Activated naive CD8-positive, alpha-beta T cell treated with anti-CD3 and anti-CD28 coated beads, Interleukin-2, amount 10 ng/mL, durations not matched to agents 7 days and 5 days (primary cell): ENCODE measurements around the gene XRN2. TPM values are rescaled to one million over a fixed set of nuclear protein-coding genes. Genes with fewer than 3 reads are reported as not detected.
"Not testable (repeated sequence)": the region's sequence is repeated elsewhere in the genome, so short reads cannot be mapped to it uniquely, and the experiment has no call there.

Experiments used
- ATAC-seq: fragments of 150-1000 bp; cut with Tn5 transposase; one replicate; pipeline ENCODE4 v1.10.0; 2021; ENCODE audit warnings: low read depth, moderate library complexity
- POLR2A ChIA-PET: fragments of 350-600 bp; sonication (Branson Sonifier 250); formaldehyde crosslinking; loops from one replicate; lab custom pipeline; 2021; ENCODE audit warnings: antibody characterized with exemption; lab: Charles Lee
- DNase-seq: peaks from one replicate; pipeline ENCODE4 v3.0.0; 2021
- H3K27ac Mint-ChIP-seq: one replicate; pipeline ENCODE4 v1.8.0; 2022; ENCODE audit warnings: mild to moderate bottlenecking, mixed read lengths
- H3K27me3 Mint-ChIP-seq: one replicate; pipeline ENCODE4 v1.8.0; 2022; ENCODE audit warnings: mild to moderate bottlenecking, moderate library complexity, mixed read lengths
- H3K36me3 Mint-ChIP-seq: one replicate; pipeline ENCODE4 v1.8.0; 2021; ENCODE audit warnings: mild to moderate bottlenecking, mixed read lengths
- H3K4me1 Mint-ChIP-seq: one replicate; pipeline ENCODE4 v1.8.0; 2021; ENCODE audit warnings: mixed read lengths
- H3K4me3 Mint-ChIP-seq: one replicate; pipeline ENCODE4 v1.8.0; 2022; ENCODE audit warnings: mild to moderate bottlenecking, moderate library complexity, mixed read lengths
- H3K9me3 Mint-ChIP-seq: one replicate; pipeline ENCODE4 v1.8.0; 2021; ENCODE audit warnings: mixed read lengths
- total RNA-seq, 2 experiments: library from RNA; stranded (reverse); gene quantifications; one replicate each; pipeline ENCODE4 v1.2.3, GENCODE V29; 2021

XRN2 gene
- total RNA-seq, 2 experiments from 2014 or later: 51.5 to 53.7 TPM

DNA sequence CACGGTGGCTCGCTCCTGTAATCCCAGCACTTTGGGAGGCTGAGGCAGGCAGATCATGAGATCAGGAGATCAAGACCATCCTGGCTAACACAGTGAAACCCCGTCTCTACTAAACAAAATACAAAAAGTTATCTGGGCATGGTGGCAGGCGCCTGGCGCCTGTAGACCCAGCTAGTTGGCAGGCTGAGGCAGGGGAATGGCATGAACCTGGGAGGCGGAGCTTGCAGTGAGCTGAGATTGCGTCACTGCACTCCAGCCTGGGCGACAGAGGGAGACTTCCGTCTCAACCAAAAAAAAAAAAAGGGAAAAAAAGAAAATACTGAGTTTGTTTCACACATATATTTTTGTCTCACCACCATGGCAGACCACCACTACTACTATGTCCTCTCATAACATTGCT, 63.1 kb downstream of the XRN2 start:
- H3K4me1 Mint-ChIP-seq, POLR2A ChIA-PET, H3K27ac Mint-ChIP-seq, H3K4me3 Mint-ChIP-seq, DNase-seq, H3K9me3 Mint-ChIP-seq, ATAC-seq, H3K27me3 Mint-ChIP-seq: not testable (repeated sequence)
- H3K36me3 Mint-ChIP-seq: peaks cover 24% of the 10 kb centered on the region

DNA sequence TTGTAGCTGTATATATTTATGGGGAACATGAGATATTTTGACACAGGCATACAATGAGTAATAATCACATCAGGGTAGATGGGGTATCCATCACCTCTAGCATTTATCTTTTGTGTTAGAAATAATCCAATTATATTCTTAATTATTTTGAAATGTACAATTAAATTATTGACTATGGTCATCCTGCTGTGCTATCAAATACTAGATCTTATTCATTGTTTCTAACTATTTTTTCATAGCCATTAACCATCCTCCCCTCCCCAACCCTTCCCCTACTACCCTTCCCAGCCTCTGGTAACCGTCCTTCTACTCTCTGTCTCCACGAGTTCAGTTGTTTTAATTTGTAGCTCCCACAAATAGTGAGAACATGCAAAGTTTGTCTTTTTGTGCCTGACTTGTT, 65.7 kb downstream of the XRN2 start:
- Mint-ChIP-seq H3K4me3 (no peak overlapping the region), H3K4me1 (peaks cover 3% of the 10 kb centered on the region), H3K27ac (no peak overlapping the region), H3K36me3 (peaks cover 24% of the 10 kb centered on the region), H3K9me3 (no peaks in the 10 kb centered on the region), H3K27me3 (no peaks in the 10 kb centered on the region)
- no peak for DNase-seq
- POLR2A ChIA-PET: no interaction called here
- no peak for ATAC-seq

DNA sequence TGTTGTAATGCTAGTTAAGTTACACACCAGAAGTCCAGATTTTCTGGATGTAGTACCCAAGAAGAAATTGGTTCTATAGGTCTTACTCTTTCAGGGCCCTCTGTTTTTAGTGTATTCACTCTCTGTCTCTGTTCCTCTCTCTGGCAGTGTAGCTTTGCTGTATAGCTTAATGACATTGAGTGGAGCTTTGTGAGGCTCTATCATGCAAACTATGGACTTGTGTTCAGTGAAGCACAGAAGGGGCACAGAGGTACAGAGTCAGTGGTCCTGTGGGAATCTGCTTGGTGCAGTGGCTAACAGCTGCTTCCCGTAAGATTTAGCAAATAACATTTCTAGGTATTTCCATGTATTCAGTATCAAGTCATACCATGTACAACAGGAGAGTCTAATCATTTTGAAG, 68.1 kb downstream of the XRN2 start:
- POLR2A ChIA-PET: no interaction called here
- H3K4me1 Mint-ChIP-seq: peaks cover 3% of the 10 kb centered on the region
- H3K27ac Mint-ChIP-seq: no peak overlapping the region
- ATAC-seq: no peak
- H3K36me3 Mint-ChIP-seq: peaks cover 25% of the 10 kb centered on the region
- DNase-seq: no peak
- no peaks in the 10 kb centered on the region for H3K9me3 Mint-ChIP-seq
- H3K4me3 Mint-ChIP-seq: no peak overlapping the region
- no peaks in the 10 kb centered on the region for H3K27me3 Mint-ChIP-seq

GRCh38 chr20:21372016-21372415, 68.9 kb downstream of the XRN2 start:
- ATAC-seq: no peak
- H3K27ac Mint-ChIP-seq: no peak overlapping the region
- POLR2A ChIA-PET: no interaction called here
- H3K4me1 Mint-ChIP-seq: peaks cover 3% of the 10 kb centered on the region
- no peaks in the 10 kb centered on the region for H3K9me3 Mint-ChIP-seq
- H3K27me3 Mint-ChIP-seq: no peaks in the 10 kb centered on the region
- H3K36me3 Mint-ChIP-seq: peaks cover 18% of the 10 kb centered on the region
- DNase-seq: no peak
- H3K4me3 Mint-ChIP-seq: no peak overlapping the region

GRCh38 chr20:21373436-21373835, 70.3 kb downstream of the XRN2 start:
- Mint-ChIP-seq H3K4me3 (no peak overlapping the region), H3K27me3 (no peaks in the 10 kb centered on the region), H3K36me3 (peaks cover 16% of the 10 kb centered on the region), H3K4me1 (peaks cover 3% of the 10 kb centered on the region), H3K27ac (no peak overlapping the region), H3K9me3 (no peaks in the 10 kb centered on the region)
- ATAC-seq (no peak), DNase-seq (no peak)
- POLR2A ChIA-PET: no interaction called here

- DNase-seq (no peak), ATAC-seq (no peak)
- no peaks in the 10 kb centered on the region for H3K27me3 Mint-ChIP-seq
- peaks cover 5% of the 10 kb centered on the region for H3K4me1 Mint-ChIP-seq
- no peak overlapping the region for H3K27ac Mint-ChIP-seq
- H3K9me3 Mint-ChIP-seq: no peaks in the 10 kb centered on the region
- POLR2A ChIA-PET: no interaction called here
- no peak overlapping the region for H3K4me3 Mint-ChIP-seq
- peaks cover 10% of the 10 kb centered on the region for H3K36me3 Mint-ChIP-seq
These were observed 73.5 kb downstream of the XRN2 start for GRCh38 chr20:21376626-21377025.

DNA sequence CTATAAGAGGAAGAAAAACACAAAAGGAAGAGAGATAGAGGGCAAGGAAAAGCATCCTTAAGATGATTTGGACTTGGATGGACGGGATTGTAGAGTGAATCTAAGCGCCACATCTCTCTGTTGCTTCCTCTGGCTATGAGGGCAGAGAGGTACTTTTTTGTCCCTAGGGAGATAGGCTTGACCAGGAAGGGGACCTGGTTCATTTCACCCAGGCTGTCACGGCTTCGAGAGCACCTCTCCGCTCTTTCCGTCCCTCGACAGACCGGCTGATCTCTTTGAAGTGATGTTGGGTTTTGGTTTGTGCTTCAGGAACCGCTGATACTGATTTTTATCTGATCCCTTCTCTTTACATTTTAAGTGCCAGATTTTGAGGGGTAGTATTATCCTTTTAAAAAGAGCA, 74.6 kb downstream of the XRN2 start:
- H3K27ac Mint-ChIP-seq: no peak overlapping the region
- ATAC-seq (no peak), DNase-seq (no peak)
- no peak overlapping the region for H3K4me3 Mint-ChIP-seq
- H3K36me3 Mint-ChIP-seq: peaks cover 10% of the 10 kb centered on the region
- POLR2A ChIA-PET: no interaction called here
- no peaks in the 10 kb centered on the region for H3K9me3 Mint-ChIP-seq
- no peaks in the 10 kb centered on the region for H3K27me3 Mint-ChIP-seq
- peaks cover 2% of the 10 kb centered on the region for H3K4me1 Mint-ChIP-seq

DNA sequence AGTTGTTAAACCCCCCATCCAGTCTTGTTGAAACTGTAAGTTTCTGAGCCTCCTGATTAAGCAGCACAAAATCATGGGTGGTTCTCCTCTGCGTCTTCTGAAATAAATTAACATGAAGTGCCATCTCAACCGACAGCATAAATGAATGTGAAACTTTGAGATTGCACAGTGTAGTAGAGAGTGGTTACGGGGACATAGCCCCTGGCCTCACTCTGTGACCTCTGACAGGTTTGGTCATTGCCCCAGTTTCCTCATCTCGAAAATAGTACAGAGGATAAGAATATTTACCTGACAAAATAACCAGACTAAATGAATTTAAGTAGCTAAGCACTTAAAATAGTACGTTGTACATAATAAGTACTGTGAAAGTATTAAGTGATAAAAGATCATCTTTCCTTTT, 75.1 kb downstream of the XRN2 start:
- POLR2A ChIA-PET: no interaction called here
- H3K9me3 Mint-ChIP-seq: no peaks in the 10 kb centered on the region
- H3K4me1 Mint-ChIP-seq: peaks cover 2% of the 10 kb centered on the region
- DNase-seq (no peak), ATAC-seq (no peak)
- peaks cover 10% of the 10 kb centered on the region for H3K36me3 Mint-ChIP-seq
- H3K27ac Mint-ChIP-seq: no peak overlapping the region
- H3K27me3 Mint-ChIP-seq: no peaks in the 10 kb centered on the region
- H3K4me3 Mint-ChIP-seq: no peak overlapping the region

- ATAC-seq (no peak), DNase-seq (no peak)
- Mint-ChIP-seq H3K27me3 (no peaks in the 10 kb centered on the region), H3K9me3 (no peaks in the 10 kb centered on the region), H3K27ac (no peak overlapping the region), H3K4me1 (peaks cover 2% of the 10 kb centered on the region), H3K4me3 (no peak overlapping the region), H3K36me3 (peaks cover 9% of the 10 kb centered on the region)
- POLR2A ChIA-PET: no interaction called here
These were observed 77.6 kb downstream of the XRN2 start for GRCh38 chr20:21380711-21381110.

DNA sequence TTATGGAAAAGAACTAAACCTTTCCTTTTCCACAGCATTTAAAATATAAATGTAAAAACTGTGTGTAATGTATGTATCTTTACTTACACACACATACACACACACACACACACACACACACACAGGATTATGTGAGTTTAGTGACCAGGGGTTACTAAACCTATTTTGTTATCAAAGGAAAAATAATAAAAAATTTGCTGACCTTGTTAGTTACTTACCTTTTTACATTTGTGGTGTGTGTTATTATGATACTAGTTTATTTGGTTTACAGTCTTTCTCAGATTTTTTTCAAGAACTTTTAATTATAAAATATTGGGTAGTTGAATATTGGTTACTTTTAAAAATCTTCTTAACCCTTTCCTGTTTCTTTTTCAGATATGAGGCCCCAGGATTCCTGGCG, 78.5 kb downstream of the XRN2 start:
- H3K36me3 Mint-ChIP-seq: peaks cover 15% of the 10 kb centered on the region
- POLR2A ChIA-PET: no interaction called here
- ATAC-seq: no peak

DNA sequence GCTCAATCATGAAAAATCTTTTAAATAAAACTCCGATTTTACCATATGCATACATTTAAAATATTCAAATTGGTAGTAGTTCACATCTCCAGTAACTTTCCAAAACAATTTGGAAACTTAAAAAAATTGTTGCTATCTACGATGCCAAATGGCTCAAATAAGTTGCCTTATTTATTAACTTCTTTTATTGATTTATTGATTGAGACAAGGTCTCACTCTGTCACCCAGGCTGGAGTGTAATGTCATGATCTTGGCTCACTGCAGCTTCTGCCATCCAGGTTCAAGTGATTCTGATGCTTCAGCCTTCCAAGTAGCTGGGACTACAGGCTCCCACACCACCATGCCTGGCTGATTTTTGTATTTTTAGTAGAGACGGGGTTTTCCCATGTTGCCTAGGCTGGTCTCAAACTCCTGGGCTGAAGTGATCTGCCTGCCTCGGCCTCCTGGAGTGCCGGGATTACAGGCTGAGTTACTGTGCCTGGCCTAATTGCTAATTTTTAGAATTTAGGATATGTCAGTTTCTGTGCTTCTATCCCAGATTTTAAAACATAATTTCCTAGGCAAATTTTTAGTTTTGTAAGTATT, 81.3 kb downstream of the XRN2 start:
- Mint-ChIP-seq H3K4me3 (no peak overlapping the region), H3K4me1 (no peaks in the 10 kb centered on the region), H3K9me3 (no peaks in the 10 kb centered on the region), H3K27me3 (no peaks in the 10 kb centered on the region), H3K36me3 (peaks cover 24% of the 10 kb centered on the region), H3K27ac (no peak overlapping the region)
- DNase-seq (no peak), ATAC-seq (no peak)
- POLR2A ChIA-PET: no interaction called here

More for the DNA sequence above, 78.5 kb downstream of the XRN2 start:
- Mint-ChIP-seq H3K9me3 (no peaks in the 10 kb centered on the region), H3K4me3 (no peak overlapping the region), H3K27ac (no peak overlapping the region), H3K27me3 (no peaks in the 10 kb centered on the region), H3K4me1 (peaks cover 2% of the 10 kb centered on the region)
- no peak for DNase-seq

DNA sequence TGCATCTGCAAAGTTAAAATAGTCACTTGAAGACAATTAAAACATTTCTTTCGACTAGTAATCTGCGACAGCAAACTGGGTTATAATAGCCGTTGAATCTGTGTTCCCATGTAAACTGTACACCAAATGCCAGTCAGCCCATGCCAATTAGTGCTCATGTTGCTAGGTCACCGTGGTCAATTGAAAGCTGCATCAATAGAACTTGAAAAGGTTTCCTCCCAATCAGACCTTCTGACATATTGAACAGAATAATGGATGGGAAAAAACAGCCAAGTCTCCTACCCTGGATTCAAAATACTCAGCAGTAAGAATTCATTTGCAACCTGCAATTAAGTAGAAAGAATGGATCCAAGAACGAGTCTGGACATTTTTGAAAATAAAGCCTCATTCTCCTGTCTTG, 83.0 kb downstream of the XRN2 start:
- Mint-ChIP-seq H3K36me3 (peaks cover 28% of the 10 kb centered on the region), H3K4me1 (no peaks in the 10 kb centered on the region), H3K27me3 (peaks cover 7% of the 10 kb centered on the region), H3K9me3 (no peaks in the 10 kb centered on the region), H3K4me3 (no peak overlapping the region), H3K27ac (no peak overlapping the region)
- POLR2A ChIA-PET: no interaction called here
- DNase-seq (no peak), ATAC-seq (no peak)

GRCh38 chr20:21387528-21387927, 84.4 kb downstream of the XRN2 start:
- Mint-ChIP-seq H3K27ac (no peak overlapping the region), H3K9me3 (no peaks in the 10 kb centered on the region), H3K4me1 (peaks cover 4% of the 10 kb centered on the region), H3K36me3 (peaks cover 28% of the 10 kb centered on the region), H3K4me3 (no peak overlapping the region), H3K27me3 (peaks cover 18% of the 10 kb centered on the region)
- ATAC-seq: no peak
- DNase-seq: no peak
- POLR2A ChIA-PET: no interaction called here

- peaks cover 27% of the 10 kb centered on the region for H3K36me3 Mint-ChIP-seq
- ATAC-seq: no peak
These were observed 85.4 kb downstream of the XRN2 start for GRCh38 chr20:21388566-21388965.

GRCh38 chr20:21389368-21389767, 86.2 kb downstream of the XRN2 start:
- H3K4me3 Mint-ChIP-seq: no peak overlapping the region
- POLR2A ChIA-PET: no interaction called here
- no peaks in the 10 kb centered on the region for H3K9me3 Mint-ChIP-seq
- H3K36me3 Mint-ChIP-seq: peaks cover 27% of the 10 kb centered on the region
- ATAC-seq (no peak), DNase-seq (no peak)
- peaks cover 36% of the 10 kb centered on the region for H3K27me3 Mint-ChIP-seq
- H3K27ac Mint-ChIP-seq: no peak overlapping the region
- H3K4me1 Mint-ChIP-seq: peaks cover 10% of the 10 kb centered on the region

More at GRCh38 chr20:21388566-21388965, 85.4 kb downstream of the XRN2 start:
- Mint-ChIP-seq H3K4me1 (peaks cover 10% of the 10 kb centered on the region), H3K9me3 (no peaks in the 10 kb centered on the region), H3K27me3 (peaks cover 28% of the 10 kb centered on the region), H3K27ac (no peak overlapping the region), H3K4me3 (no peak overlapping the region)
- POLR2A ChIA-PET: no interaction called here
- DNase-seq: no peak
